Sigmoid colon (tissue), 4 donors: Measurements from ENCODE around the gene ZNF503.

Experiments used
- CTCF ChIP-seq, 4 experiments: fragments of 450-650 bp in 3 of 4; fragments of 200-600 bp in 1 of 4; IDR thresholded peaks; one replicate each; pipeline ENCODE4 v1.5.1; 2016 to 2019; ENCODE audit warnings: antibody characterized with exemption in 4 of 4, mild to moderate bottlenecking in 3 of 4, moderate library complexity in 2 of 4
- EP300 ChIP-seq, 4 donors: sonication (generic); formaldehyde crosslinking; IDR thresholded peaks; one replicate each; pipeline ENCODE4 v1.6.1; 2017; ENCODE audit warnings: antibody characterized with exemption in 4 of 4
- POLR2A ChIP-seq, 2 donors: fragments of 450-650 bp; IDR thresholded peaks; one replicate each; pipeline ENCODE4 v1.6.1; 2016; ENCODE audit warnings: antibody characterized with exemption in 2 of 2, mild to moderate bottlenecking in 2 of 2, moderate library complexity in 2 of 2
- POLR2AphosphoS5 ChIP-seq, 4 donors: sonication (generic); formaldehyde crosslinking; IDR thresholded peaks; one replicate each; pipeline ENCODE4 v1.6.1; 2017; ENCODE audit warnings: antibody characterized with exemption in 4 of 4

- TF ChIP-seq POLR2A (IDR thresholded peaks at IDR 0.05) (no peak), CTCF (IDR thresholded peaks at IDR 0.05) (no peak), EP300 (IDR thresholded peaks at IDR 0.05) (no peak), POLR2AphosphoS5 (IDR thresholded peaks at IDR 0.05) (no peak)
Measured at GRCh38 chr10:75439811-75440210, 38.2 kb upstream of the ZNF503 start.
